Measurements from ENCODE around the gene PROM2. TPM values are rescaled to one million over a fixed set of nuclear protein-coding genes. Genes with fewer than 3 reads are reported as not detected.

PROM2 gene
- total RNA-seq, 1 donor from 2014 or later = 6.0 TPM

- Histone ChIP-seq H3K36me3 (no peaks in the 10 kb centered on the region), H3K27ac (no peak overlapping the region), H3K27me3 (ENCODE audit: low read depth) (no peaks in the 10 kb centered on the region), H3K4me3 (no peak overlapping the region), H3K4me1 (no peaks in the 10 kb centered on the region), H3K9me3 (no peaks in the 10 kb centered on the region)
- no peak for DNase-seq
- intact Hi-C loops (cut with DNase I) = no loop called here
- TF ChIP-seq CTCF (IDR thresholded peaks at IDR 0.05) = no peak
- no peak for ATAC-seq
Observed at GRCh38 chr2:95327861-95328260, 53.6 kb downstream of the PROM2 start.

DNA sequence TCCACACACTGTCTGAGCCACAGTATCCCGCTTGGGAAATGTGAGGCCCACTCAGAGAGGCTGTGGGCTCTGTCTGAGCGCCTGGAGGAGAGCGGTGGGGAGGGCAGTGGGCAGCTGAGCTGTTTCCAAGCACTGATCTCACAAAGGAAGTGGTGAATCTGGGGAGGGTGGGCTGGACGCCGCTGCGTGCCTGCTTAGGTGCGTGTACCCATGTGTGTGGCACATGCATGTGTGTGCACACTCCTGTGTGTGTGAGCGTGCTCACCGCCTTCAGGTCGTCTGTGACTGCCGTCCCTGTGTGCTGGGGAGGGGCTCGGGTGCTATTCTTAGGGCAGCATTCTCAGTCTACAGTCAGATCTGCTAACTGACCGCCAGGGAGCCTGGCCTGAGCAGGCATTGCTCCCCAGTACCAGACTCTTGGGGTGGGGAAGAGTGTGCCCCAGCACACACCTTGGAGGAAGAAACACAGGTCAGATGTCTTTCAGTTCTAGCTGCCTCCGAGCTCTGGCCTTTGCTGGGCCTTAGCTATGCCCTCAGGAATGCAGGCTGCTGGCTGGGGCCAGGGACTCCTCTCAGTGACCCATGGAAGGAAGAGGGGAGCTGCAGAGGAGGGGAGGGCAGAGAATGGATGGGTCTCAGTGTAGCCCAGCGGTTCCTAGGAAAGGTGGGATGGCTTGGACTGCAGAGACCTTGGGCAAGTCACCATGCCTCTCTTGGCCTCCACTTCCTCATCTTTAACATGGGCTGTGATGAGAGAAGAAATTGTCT lies 54.3 kb downstream of the PROM2 start:
- no peak overlapping the region for H3K4me3 ChIP-seq
- H3K27me3 ChIP-seq (ENCODE audit: low read depth) = no peaks in the 10 kb centered on the region
- ATAC-seq (no peak), DNase-seq (no peak)
- intact Hi-C loops (cut with DNase I) = no loop called here
- no peaks in the 10 kb centered on the region for H3K4me1 ChIP-seq
- no peak for TF ChIP-seq CTCF (IDR thresholded peaks at IDR 0.05)
- no peak overlapping the region for H3K27ac ChIP-seq
- H3K9me3 ChIP-seq = no peaks in the 10 kb centered on the region
- H3K36me3 ChIP-seq = no peaks in the 10 kb centered on the region

DNA sequence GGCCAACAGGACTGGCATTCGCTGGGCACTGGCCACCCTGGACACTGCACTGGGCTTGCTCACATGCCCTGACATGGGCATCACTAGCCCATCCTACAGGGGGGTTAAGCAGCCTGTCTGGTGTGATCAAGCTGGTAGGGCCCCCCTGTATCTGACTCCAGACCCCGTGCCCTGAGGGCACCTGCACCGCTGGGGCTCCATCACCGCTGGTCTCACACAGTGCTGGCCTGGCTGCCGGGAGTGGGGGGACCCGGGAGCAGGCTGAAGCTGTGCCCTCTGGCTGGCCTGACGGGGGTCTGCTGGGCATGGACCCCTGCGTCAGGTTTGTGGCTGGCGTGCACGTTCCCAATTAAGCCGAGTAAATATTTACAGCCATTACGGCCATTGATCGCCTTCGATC lies 55.2 kb downstream of the PROM2 start:
- H3K9me3 ChIP-seq = no peaks in the 10 kb centered on the region
- H3K36me3 ChIP-seq = no peaks in the 10 kb centered on the region
- no peak for DNase-seq
- TF ChIP-seq CTCF (IDR thresholded peaks at IDR 0.05) = no peak
- H3K27ac ChIP-seq = no peak overlapping the region
- H3K4me3 ChIP-seq = no peak overlapping the region
- H3K4me1 ChIP-seq = no peaks in the 10 kb centered on the region
- ATAC-seq = peak in 1 of 2 donors; percentile 12
- H3K27me3 ChIP-seq (ENCODE audit: low read depth) = no peaks in the 10 kb centered on the region
- intact Hi-C loops (cut with DNase I) = no loop called here

- intact Hi-C loops (cut with DNase I) = no loop called here
- TF ChIP-seq CTCF (IDR thresholded peaks at IDR 0.05) = no peak
- H3K4me3 ChIP-seq = no peak overlapping the region
- H3K9me3 ChIP-seq = no peaks in the 10 kb centered on the region
- ATAC-seq = no peak
- DNase-seq = no peak
- no peaks in the 10 kb centered on the region for H3K36me3 ChIP-seq
- no peak overlapping the region for H3K27ac ChIP-seq
- H3K4me1 ChIP-seq = no peaks in the 10 kb centered on the region
- H3K27me3 ChIP-seq (ENCODE audit: low read depth) = no peaks in the 10 kb centered on the region
Observed at GRCh38 chr2:95329891-95330793, 55.9 kb downstream of the PROM2 start.

GRCh38 chr2:95330794-95331338 lies 56.6 kb downstream of the PROM2 start:
- no peak for DNase-seq
- intact Hi-C loops (cut with DNase I) = no loop called here
- TF ChIP-seq CTCF (IDR thresholded peaks at IDR 0.05) = no peak
- Histone ChIP-seq H3K27ac (no peak overlapping the region), H3K9me3 (no peaks in the 10 kb centered on the region), H3K4me3 (no peak overlapping the region), H3K36me3 (no peaks in the 10 kb centered on the region), H3K4me1 (no peaks in the 10 kb centered on the region), H3K27me3 (ENCODE audit: low read depth) (no peaks in the 10 kb centered on the region)
- ATAC-seq = no peak
